Measurements from ENCODE around the gene ALX4. TPM values are rescaled to one million over a fixed set of nuclear protein-coding genes. Genes with fewer than 3 reads are reported as not detected.

ALX4 gene
- total and polyA plus RNA-seq, 9 of the 15 experiments (the other 6 are each of a cell fraction or from before 2014, with no cell fraction given), result 0.07 to 1.2 (median 0.33) TPM

GRCh38 chr11:44286268-44286880, 23.6 kb downstream of the ALX4 start:
- BruUV-seq (replicated peaks), result no TSS peak
- ChIA-PET POLR2A (interaction anchor here (1.2 kb wide), 1 partner anchor 250 kb away, joined by 5 read pairs; no protein-coding TSS in a partner anchor), CTCF (ENCODE audit: low intra/inter-chr PET ratio) (interaction anchor here (1.0 to 3.4 kb wide), 5 partner anchors 196 to 332 kb away, joined by 3 to 17 read pairs (median 5); no protein-coding TSS in a partner anchor)
- intact Hi-C loops (cut with micrococcal nuclease) (loop anchor here (1.0 to 10.0 kb wide), 7 partner anchors 40 to 330 kb away; no protein-coding TSS in a partner anchor), in situ Hi-C loops (cut with MboI) (loop anchor here (5.0 kb wide), 2 partner anchors 251 to 331 kb away; no protein-coding TSS in a partner anchor)
- Histone ChIP-seq H4K20me1 (replicated peaks; ENCODE audit: control insufficient read depth, insufficient read depth, low read length) (no peaks in the 10 kb centered on the region), H3K9me1 (ENCODE audit: control insufficient read depth, insufficient read depth, low read length) (no peaks in the 10 kb centered on the region), H3K9me3 (replicated peaks; ENCODE audit: control insufficient read depth, insufficient read depth, low read depth, low read length) (no peaks in the 10 kb centered on the region), H2AFZ (ENCODE audit: low read depth, low read length) (peak overlapping the region; percentile 26; the same call in 1 of the 2 replicates), H3K36me3 (ENCODE audit: control insufficient read depth, insufficient read depth, low read length) (no peaks in the 10 kb centered on the region), H3K9ac (ENCODE audit: insufficient read depth in 1 of 2, low read depth in 2 of 2, low read length in 2 of 2) (peak overlapping the region in 1 of 2 experiments; percentile 24; a peak in 2 of 4 replicates), H3K4me3 (no peak overlapping the region), H3K4me1 (replicated peaks in 1 of 2; ENCODE audit: control insufficient read depth in 2 of 2, insufficient read depth in 2 of 2, low read length in 2 of 2) (peaks cover 7 to 13% of the 10 kb centered on the region in 2 experiments; a peak in 4 of 5 replicates), H3K79me2 (ENCODE audit: control insufficient read depth, insufficient read depth, low read length) (no peaks in the 10 kb centered on the region), H3K4me2 (ENCODE audit: insufficient read depth, low read length) (no peak overlapping the region), H3K27me3 (ENCODE audit: control insufficient read depth in 2 of 2, insufficient read depth in 2 of 2, low read length in 2 of 2) (no peaks in the 10 kb centered on the region), H3K27ac (ENCODE audit: extremely low read depth, low read depth, low read length) (no peak overlapping the region)
- DNase-seq (ENCODE audit: extremely low read depth in 1 of 4, low spot score in 3 of 4) (peak; percentile 85 to 86 (median 86)), FAIRE-seq (peak; percentile 96), ATAC-seq (peak; percentile 94)
- WGBS (ENCODE audit: insufficient coverage, low coverage, missing lambda C conversion rate), result 33% methylated on average over 9 of the region's 10 CpGs
- no peak for TF ChIP-seq SPI1 (IDR thresholded peaks at IDR 0.05; ENCODE audit: borderline replicate concordance, low read depth, low read length)
- no peak for TF ChIP-seq SREBF1 (IDR thresholded peaks at IDR 0.05; ENCODE audit: borderline replicate concordance, low read depth, low read length)
- TF ChIP-seq CGGBP1 (CRISPR knock-in tag; IDR thresholded peaks at IDR 0.05), result no peak
- TF ChIP-seq ATF1 (CRISPR knock-in tag; IDR thresholded peaks at IDR 0.05), result no peak
- TF ChIP-seq ATF1 (tag; IDR thresholded peaks at IDR 0.05), result peak; percentile 22; the same call in 1 of the 2 replicates
- TF ChIP-seq JUN (IDR thresholded peaks at IDR 0.05; ENCODE audit: borderline replicate concordance, low read depth, low read length), result 0 out of 2 replicates have a peak, but pooled peaks have one; percentile 17
- TF ChIP-seq JUN (CRISPR knock-in tag; IDR thresholded peaks at IDR 0.05; ENCODE audit: borderline replicate concordance), result no peak
- no peak for TF ChIP-seq SETDB1 (IDR thresholded peaks at IDR 0.05; ENCODE audit: low read length)
- TF ChIP-seq MECOM (CRISPR knock-in tag; IDR thresholded peaks at IDR 0.05), result no peak
- no peak for TF ChIP-seq SNRNP70 (optimal IDR thresholded peaks at IDR 0.05; ENCODE audit: low read depth, low read length)
- TF ChIP-seq MEIS2 (IDR thresholded peaks at IDR 0.05; ENCODE audit: partially characterized antibody), result no peak
- no peak for TF ChIP-seq RBM22 (IDR thresholded peaks at IDR 0.05; ENCODE audit: low read depth, low read length, poor library complexity, severe bottlenecking)
- TF ChIP-seq CBX2 (IDR thresholded peaks at IDR 0.05; ENCODE audit: insufficient read depth, low read length, poor library complexity, severe bottlenecking), result no peak
- no peak for TF ChIP-seq ZNF699 (CRISPR knock-in tag; IDR thresholded peaks at IDR 0.05; ENCODE audit: insufficient replicate concordance)
- no peak for TF ChIP-seq ZFP91 (CRISPR knock-in tag; IDR thresholded peaks at IDR 0.05)
- TF ChIP-seq ZNF707 (CRISPR knock-in tag; conservative IDR thresholded peaks at IDR 0.05), result no peak
- TF ChIP-seq MYC (IDR thresholded peaks at IDR 0.05; ENCODE audit: low read depth, low read length), result no peak
- no peak for TF ChIP-seq MYC (CRISPR knock-in tag; IDR thresholded peaks at IDR 0.05; ENCODE audit: borderline replicate concordance, low read depth)
- peak; percentile 32; the same call in 1 of the 2 replicates for TF ChIP-seq ZFX (CRISPR knock-in tag; IDR thresholded peaks at IDR 0.05)
- no peak for TF ChIP-seq KLF1 (tag; IDR thresholded peaks at IDR 0.05)
- no peak for TF ChIP-seq ZNF212 (CRISPR knock-in tag; IDR thresholded peaks at IDR 0.05)
